HG02759 (cell line): ENCODE results near the gene GPR161.
"Not testable (repeated sequence)": the region's sequence is repeated elsewhere in the genome, so short reads cannot be mapped to it uniquely, and the experiment has no call there.

ENCODE experiments used
- ATAC-seq: cut with Tn5 transposase; IDR thresholded peaks from one replicate; pipeline ENCODE4 v1.9.1; 2021; ENCODE audit warnings: mild to moderate bottlenecking, moderate library complexity; ENCODE audit not compliant: unreplicated experiment

Gene GPR161

DNA sequence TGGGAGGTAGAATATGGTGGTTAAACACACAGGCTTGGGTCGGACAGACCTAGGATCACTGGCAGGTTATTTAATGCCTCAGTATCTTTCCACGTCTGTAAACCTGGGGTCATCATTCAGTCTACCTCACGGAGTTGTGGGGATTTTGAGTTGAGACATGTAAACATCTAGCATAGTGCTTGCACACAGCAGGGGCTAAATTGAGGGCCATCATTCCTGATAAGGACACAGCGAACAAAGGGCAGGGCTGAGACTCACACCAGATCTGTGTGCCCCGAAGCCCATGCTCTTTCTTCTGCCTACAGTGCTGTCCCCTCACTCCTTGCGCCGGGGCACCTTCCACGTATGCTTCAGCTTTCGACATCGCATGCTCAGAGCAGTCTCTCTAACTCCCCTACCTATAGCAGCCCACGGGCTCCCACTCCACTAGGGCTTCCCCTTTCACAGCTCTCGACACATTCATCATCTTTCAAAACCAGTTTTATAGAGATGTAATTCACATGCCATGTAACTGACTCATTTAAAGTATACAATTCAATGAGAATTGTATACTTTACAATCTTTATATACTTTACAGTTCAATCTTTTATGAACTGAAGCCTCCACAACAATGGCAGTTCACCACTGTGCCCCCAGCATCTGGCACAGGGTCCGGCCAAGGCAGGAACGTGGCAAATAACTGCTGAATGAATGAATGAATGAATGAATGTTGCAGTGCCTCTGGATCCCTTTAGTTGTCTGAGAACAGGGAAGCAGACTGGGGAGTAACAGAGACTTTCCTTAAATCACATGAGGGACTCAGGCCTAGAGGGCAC is 48.0 kb downstream of the GPR161 start:
- ATAC-seq = no peak

DNA sequence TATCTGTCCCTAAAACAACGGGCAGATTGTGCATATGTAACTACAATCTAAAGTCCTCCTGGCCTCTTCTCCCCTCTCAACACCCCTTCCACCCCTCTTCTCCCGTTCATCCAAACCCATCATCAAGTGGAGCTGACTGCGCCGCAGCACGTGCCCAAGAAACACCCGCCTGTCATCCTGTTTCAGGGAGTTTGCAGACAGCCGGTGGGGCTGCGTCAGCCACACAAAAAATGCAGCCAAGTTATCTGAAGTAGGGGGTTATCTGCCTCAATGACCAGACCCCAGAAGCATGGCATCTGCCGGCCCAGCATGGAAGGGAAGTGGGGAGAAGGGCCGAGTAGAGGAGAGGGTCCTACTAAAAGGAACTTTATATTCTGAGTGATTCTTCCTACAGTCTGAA is 49.0 kb downstream of the GPR161 start:
- ATAC-seq = no peak

DNA sequence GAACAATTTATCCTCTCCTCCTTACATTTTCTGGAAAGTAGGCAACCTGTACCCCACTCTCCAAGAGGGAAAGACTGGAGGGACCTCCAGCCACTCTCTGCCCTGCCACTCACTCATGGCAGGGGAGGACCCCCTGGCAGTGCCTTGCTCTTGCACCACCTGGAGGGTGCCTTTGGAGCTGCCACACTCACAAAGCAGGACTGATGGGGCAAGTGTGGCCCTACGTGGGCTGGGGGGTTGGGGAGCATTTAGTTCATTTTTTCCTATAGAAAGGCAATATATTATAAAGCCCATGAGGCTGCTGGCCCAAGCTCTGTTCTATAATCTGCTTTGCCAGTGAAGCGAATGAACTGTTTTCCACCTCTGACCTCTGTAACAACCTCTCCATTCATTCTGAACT is 50.3 kb downstream of the GPR161 start:
- no peak for ATAC-seq

DNA sequence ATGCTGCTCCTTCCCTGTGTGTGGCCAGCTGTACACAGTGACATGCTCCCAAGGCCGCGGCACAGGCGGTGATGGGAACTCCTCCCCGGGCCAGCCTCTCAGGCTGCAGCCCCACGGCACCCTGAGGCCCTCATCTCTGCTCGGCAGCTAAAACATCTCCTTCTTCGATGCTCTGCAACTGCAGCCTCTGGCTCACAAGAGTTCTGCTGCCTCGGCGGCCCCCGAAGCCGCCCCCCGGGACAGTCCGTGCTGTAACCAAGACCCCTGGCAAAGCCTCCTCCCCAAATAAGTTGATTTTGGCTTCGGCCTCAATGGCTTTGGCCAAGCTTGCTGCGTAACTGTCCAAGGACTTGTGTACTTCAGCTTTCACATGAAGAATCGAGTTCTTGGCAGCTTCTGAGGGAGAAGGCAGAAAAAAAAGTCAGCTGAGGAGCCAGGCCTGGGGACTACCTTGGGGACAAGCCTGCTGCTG is 51.3 kb downstream of the GPR161 start:
- ATAC-seq = no peak

DNA sequence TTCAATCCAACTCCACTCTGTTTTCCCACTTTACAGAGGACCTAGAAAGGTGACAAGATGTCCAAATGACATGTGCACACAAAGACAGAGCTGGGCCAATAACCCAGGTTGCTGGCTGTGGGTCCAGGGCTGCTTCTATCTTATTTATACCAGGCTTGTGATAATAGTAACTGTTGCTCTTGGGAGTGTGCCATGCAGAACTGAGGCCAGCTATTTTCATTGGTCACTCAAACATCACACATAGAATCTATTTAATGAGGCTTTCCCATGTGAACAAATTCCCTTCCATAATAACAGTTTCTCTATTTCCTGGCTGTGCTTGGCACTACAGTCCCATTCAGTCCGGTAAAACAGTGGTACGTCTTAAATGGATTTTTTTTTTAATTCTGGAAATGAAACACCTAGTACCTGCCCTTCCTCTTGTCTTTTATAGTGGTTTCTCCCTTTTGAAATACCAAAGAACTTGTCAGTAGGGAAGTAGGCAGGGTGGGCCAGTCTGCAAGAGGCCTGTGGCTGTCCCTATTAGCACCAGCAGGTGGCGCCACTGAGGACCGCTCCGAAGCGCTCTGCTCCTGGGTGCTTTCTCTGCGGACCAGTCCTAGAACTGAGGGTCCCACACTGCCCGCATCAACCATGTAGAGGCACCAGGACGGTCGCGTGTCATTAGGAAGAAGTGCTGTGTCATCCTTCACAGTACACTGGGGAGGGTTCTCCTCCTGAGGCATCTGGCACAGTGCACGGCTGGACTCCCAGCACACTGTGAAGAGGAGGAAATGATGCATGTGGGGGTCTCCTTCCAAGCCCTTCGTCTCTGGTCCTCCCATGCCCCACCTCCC is 52.1 kb downstream of the GPR161 start:
- peak; percentile 43 for ATAC-seq

DNA sequence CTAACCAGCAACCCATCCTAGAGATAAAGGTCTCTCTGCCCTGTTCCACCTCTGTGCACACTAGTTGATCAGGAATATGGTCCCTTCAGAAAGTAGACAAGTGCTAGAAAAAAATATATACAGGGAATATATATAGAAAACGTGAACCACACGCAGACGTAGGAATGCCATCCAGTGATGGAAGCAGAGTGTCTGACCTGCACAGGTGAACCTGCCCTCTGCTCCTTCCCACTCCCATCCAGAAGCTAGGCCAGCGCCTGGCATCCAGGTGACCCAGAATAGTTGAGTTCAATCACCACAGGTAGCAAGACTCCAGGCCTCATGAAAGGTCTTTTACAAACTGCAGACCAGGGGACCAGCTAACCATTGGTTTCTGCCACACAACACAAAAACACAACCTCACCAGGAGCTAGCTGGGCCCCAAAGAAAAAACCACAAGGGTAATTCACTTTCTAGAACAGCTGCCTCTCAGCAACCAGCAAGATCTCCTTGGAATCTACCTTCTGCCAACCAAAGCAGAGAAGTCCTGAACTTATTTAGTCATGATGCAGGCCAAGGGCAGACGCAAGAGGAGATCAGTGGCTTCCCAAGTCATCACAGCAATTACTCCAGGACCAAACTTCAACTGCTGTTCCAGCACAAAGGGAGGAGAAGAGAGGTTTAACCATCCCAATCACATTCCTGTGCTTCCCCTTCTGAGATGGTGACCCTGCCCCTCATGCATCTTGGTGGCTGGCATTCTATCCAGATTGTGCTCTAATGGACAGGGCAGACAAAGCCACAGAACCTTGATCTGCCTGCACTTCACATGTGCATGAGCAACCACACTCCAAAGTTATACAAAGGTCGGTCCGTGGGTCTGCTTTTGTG is 53.0 kb downstream of the GPR161 start:
- ATAC-seq = no peak

DNA sequence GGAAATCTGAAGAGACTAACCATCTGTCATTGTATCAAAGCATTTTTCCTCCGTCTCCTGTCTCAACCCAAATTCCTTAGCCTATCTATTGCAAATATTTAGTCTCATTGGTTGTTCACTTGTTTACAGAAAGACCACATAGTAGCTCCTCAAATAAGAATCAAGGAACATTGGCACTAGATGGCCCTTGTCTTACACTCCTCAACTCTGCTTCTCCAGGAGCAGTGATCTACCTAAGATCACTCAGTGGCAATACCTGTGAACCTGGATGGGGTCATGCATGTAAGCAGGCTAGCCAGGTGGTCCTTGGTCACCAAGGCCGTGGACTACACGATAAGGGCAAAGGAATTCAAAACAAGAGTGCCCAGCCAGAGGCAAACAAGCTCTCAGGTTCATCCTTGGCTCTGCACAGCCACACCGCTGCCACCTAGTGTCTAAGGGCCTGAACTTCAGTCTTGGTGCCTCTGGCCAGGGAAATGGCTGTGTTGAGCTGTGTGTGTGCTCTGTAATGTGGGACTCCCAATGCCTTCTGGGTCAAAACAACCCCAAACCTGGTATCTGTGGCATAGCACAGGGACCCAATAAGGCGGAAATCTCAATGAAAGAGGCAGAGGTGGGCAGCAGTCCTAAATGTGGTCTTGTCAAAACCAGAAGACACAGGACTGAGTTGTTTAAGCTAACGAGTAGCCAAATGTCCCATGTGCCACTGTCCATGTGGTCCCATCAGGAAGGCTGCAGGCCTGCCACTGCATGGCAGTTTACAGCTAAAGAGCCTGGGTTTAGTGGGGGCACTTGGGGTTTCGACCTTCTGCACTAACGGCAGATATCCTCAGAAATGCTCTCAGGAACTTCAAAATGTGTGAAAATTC is 54.5 kb downstream of the GPR161 start:
- peak; percentile 88 for ATAC-seq

DNA sequence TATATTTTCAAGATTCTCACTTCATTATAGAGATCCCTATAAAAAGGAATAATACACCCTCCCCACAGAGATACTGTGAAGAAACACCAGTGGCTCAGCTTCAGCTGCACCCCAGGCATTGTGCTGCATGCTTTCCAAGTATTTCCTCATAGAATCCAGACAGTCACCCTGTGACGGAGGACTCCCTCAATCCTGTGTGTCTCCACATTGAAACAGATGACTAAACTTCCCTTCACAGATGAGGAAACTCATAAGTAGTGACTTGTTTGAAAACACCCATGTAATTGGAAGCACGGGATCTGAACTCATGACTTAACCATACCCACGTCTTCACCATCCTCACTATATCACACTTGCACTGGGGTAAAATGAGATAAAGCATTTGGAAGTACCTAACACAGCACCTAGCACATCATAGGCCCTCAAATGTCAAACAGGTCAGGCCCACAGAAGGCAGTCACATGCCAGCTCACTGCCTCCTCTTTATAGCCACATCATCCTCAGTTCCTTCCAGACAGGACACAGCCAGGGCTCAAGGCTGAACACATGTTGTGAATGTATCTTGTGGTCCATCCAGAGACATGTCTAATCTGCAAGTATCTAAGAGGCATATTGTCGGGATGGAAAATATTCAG is 55.2 kb downstream of the GPR161 start:
- ATAC-seq = no peak

DNA sequence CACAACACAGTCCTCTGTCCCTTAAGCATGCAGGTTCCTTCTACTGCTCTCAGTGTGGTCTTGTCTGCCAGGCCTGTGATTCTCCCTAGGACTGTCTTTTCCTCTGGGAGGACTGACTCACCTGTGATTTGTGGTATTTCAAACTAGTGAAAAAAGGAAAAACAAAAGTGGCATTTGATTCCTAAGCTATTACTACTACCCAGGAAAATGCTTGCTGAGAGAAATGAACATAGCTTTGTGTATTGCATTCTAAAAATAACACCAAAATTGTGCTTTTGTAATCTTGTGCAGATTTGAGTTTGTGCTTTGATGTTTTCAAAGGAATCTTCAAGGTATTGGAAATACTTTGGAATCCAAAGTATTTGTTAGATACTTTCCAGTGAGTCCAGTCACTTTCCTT is 57.0 kb downstream of the GPR161 start:
- ATAC-seq = no peak

DNA sequence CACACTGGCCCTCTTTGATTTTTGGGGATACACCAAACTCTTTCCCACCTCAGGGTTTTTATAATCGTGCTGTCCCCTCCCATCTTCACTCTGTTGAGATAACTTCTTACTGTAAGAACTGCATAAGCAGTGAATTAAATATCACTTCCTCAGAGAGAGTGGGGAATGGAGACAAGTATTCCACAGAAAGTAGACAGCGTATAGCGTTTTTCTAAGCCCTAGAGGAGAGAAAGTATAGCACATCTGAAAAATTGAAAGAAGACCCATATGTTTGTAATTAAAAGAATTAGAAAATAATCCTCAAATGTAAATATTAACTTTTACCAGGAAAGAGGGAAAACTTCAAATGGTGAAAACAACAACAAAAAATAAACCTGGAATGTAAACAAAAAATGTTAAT is 67.3 kb downstream of the GPR161 start:
- no peak for ATAC-seq

DNA sequence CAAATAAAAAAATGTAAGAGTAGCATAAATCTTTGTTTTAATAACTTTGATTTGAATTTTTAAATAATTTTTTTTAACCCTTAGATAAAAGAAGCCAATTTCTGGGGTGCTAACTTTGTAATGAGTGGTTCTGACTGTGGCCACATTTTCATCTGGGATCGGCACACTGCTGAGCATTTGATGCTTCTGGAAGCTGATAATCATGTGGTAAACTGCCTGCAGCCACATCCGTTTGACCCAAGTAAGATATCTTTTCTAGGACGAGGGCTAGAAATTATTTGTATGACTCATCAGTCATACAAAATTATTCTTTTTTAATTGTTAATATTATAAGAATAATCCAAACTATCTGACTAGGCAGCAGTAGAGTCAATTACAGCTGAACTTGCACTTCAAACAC is 71.2 kb downstream of the GPR161 start:
- no peak for ATAC-seq

DNA sequence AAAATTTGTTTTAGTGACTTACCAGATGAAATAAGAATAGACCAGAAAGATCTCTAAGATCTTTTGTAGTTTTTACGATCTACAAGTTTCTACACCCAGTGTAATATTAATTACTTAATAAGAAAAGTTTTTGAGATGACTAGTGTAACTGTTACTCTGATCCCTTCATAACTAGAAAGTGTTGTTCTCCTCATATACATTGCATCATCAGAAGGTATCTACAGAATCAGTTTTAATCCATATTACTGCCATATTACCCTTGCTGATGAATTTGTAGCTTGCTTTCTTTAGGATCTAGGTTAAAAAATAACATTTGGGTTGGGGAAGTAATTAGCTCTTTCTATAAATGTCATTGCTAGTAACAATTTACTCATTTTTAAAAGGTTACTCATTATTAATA is 72.5 kb downstream of the GPR161 start:
- ATAC-seq = no peak

DNA sequence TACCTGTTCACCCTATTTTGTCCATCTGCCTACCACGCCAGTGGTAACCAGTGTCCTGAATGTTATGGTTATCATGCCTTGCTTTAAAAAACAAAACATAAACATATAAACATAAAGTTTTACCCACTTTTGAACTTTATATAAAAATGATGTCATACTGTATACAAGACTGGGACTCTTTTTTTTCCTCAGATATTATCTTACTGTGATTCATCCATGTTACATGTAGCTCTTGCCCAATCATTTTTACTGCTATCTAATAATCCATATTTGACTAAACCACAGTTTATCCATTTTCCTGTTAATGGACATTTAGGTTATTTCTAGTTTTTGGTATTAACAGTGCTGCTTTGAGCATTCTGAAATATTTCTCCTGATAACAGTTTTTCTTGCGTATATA is 78.8 kb downstream of the GPR161 start:
- no peak for ATAC-seq

DNA sequence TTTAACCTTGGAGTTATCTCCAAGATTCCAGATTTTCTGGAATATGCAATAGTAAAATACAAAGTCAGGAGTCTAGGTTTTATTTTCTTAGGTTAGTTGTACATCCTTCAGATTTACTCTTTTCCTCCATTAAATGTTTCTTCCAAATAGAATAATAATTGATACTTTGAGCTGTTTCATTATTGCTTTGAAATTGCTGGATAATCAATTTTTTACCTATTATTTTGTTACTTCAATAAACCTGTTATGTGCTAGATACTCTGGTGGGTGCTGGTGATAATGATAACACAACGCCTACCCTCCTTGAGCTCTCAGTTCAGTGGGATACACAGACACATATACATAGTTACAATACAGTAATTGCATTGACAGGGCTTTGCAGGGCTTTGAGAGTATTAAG is 79.4 kb downstream of the GPR161 start:
- no peak for ATAC-seq

DNA sequence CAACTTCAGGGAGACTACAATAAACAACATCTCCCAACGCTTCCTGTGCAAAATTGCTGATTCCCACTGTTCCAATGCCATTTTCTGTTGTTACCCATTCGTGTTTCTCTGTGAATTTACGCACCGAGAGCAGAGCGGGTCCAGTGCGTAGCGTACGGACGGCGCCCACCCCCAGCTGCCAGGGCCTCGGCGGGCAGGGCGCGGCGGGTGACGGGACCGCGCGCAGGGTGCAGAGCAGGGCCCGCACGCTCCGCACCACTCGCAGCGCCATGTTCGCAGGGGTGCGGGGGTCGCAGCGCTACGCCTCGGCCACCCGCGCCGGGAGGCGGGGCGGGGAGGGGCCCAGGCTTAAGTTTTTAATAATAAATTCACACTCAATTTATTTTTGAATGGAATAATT is 80.6 kb downstream of the GPR161 start:
- ATAC-seq = not testable (repeated sequence)

DNA sequence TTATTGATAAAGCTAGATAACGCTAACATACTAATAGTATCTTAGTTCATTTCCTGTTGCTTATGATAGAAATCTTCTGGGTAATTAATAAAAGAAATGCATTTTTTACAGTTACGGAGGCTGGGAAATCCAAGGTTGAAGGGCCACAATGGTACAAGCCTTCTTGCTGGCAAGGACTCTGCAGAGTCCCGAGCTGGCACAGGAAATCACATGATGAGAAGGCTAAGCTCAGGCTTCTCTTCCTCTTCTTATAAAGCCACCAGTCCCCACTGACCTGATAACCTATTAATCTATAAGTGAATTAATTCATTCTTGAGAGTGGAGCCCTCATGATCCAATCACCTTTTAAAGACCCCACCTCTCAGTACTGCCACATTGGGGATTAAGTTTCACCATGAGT is 82.6 kb downstream of the GPR161 start:
- no peak for ATAC-seq

DNA sequence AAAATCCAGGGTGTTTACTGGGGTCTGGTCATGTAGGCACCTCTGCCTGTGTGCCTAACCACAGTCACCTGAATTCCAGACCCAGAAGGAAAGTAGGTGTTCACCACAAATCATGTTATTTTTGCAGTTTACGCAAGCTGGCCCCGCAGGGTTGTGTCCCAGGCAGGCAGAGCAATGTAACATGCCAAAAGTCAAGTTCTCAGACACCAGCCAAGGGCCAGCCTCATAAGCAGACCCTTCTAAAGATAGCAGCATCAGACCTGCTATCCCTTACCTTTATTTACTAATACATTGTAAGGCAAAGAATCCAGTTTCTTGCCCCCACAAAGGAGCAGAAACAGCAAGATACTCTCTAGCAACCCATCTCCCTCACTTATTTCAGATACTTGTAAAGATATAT is 83.0 kb downstream of the GPR161 start:
- ATAC-seq = no peak

DNA sequence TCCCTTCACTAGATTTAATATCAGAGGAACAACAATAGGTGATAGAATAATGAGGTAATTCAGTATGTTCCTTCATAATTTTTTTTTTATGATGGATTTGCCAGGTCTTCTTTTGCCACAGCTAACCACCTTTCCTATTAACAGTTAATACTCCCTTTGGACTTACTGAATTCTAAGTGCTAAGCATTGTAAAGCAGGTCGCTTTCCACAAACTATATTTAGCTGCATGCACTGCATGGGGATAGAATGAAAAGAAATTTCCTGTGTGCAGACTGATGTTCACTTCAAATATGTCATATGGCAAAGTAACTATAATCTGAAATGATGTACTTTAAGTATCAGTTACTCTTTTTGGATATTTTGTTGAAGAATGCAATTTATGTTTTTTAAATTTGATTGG is 85.8 kb downstream of the GPR161 start:
- no peak for ATAC-seq

DNA sequence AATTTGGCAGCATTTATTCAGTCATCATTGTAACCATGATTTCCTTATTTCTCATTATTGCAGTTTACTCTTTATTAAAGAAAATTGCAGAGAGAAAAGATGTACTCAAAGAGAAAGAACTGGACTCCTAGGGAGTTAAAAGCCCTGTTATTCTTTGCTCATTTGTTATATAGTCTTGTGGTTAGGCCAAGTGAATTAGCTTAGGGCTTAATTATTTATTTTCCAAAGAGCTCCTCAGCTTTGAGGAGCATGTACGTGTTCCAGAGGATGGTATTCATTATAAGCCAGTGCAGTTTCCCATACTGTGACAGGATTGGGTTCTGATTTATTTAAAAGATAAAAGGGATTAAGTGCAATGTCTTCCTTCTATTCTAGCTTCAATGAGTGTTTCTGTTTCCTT is 86.4 kb downstream of the GPR161 start:
- ATAC-seq = no peak

DNA sequence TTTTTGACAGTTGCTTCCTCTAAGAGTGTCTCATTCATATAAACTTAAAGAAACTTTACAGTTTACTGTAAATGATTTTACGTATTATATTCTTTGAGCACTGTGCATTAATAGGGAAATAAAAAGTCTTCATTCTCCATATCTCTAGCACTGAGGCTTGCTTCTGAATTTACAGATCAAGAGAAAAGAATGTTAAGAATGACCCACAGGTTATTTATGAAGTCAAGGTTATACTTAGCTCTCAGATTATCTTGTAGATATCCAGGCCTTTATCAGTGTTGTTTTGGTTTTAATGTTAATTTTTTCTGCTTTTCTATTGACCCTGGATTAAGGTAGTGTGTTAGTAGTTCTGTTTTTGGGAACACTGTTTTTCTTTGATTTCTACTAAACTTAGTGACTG is 91.4 kb downstream of the GPR161 start:
- no peak for ATAC-seq
